ENCODE results near the gene CNGA4.
"Not testable (repeated sequence)": the region's sequence is repeated elsewhere in the genome, so short reads cannot be mapped to it uniquely, and the experiment has no call there.

Gene CNGA4

DNA sequence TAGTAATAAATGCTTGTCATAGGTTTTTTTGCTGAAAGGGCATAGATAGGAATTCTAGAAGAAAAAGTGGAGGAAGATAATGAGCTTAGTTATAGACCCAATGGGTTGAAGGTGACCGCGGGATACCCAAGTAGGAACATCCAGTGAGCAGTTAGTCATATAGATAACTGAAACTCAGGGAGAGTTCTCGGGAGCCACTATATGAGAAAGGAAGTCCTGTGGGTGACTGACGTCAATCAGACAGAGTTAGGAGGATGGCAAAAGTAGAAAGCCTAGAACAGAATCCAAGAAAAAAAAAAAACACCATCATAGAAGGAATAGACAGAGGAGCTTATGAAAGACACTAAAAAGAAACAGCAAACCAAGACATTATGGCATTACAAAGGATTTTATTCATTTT, 1.6 kb upstream of the CNGA4 start:
- Mint-ChIP-seq H3K9me3 (no peaks in the 10 kb centered on the region), H3K27me3 (peaks cover 14% of the 10 kb centered on the region), H3K27ac (no peak overlapping the region), H3K36me3 (no peaks in the 10 kb centered on the region), H3K4me3 (no peak overlapping the region), H3K4me1 (peaks cover 22% of the 10 kb centered on the region)
- no peak for DNase-seq
- CTCF ChIA-PET = interaction anchor here (0.7 to 4.5 kb wide), 7 partner anchors 12 to 116 kb away, joined by 3 to 22 read pairs (median 3); no protein-coding TSS in a partner anchor

DNA sequence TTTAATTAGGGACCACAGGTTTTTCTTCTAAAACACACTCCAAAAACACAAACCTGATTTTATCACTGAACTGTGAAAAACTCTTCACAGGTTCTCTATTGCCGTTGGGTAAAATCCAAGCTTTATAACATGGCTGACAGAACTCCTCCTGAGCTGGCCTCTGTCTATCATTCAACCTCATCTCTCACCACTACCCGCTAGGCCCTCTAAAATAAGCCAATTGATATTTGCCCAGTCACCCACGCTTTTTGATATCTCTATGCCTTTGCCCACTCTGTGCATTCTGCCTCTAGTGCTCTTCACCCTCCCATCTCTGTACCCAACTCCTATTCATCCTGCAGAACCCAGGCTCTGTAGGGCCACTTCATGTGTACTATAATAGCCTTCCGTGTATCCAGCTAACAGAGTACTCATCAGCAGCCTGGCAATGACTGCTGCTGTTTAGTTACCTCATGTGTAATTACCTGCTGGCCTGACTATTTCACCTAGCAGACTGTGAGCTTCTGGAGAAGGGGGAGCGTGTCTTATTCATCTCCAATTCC, 1.1 kb upstream of the CNGA4 start:
- Mint-ChIP-seq H3K36me3 (no peaks in the 10 kb centered on the region), H3K9me3 (no peaks in the 10 kb centered on the region), H3K4me1 (peaks cover 21% of the 10 kb centered on the region), H3K4me3 (no peak overlapping the region), H3K27ac (no peak overlapping the region), H3K27me3 (peaks cover 14% of the 10 kb centered on the region)
- CTCF ChIA-PET = interaction anchor here (0.7 to 4.5 kb wide), 5 partner anchors 12 to 116 kb away, joined by 3 to 22 read pairs (median 3); no protein-coding TSS in a partner anchor
- DNase-seq = no peak

DNA sequence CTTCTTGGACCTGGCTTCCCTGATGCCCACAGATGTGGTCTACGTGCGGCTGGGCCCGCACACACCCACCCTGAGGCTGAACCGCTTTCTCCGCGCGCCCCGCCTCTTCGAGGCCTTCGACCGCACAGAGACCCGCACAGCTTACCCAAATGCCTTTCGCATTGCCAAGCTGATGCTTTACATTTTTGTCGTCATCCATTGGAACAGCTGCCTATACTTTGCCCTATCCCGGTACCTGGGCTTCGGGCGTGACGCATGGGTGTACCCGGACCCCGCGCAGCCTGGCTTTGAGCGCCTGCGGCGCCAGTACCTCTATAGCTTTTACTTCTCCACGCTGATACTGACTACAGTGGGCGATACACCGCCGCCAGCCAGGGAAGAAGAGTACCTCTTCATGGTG, 1.2 kb downstream of the CNGA4 start:
- Mint-ChIP-seq H3K4me3 (no peak overlapping the region), H3K4me1 (peaks cover 3% of the 10 kb centered on the region), H3K36me3 (no peaks in the 10 kb centered on the region), H3K9me3 (no peaks in the 10 kb centered on the region), H3K27me3 (peaks cover 21% of the 10 kb centered on the region), H3K27ac (no peak overlapping the region)
- CTCF ChIA-PET = interaction anchor here (1.0 to 4.5 kb wide), 2 partner anchors 11 to 113 kb away, joined by 4 to 22 read pairs; no protein-coding TSS in a partner anchor
- DNase-seq = no peak

DNA sequence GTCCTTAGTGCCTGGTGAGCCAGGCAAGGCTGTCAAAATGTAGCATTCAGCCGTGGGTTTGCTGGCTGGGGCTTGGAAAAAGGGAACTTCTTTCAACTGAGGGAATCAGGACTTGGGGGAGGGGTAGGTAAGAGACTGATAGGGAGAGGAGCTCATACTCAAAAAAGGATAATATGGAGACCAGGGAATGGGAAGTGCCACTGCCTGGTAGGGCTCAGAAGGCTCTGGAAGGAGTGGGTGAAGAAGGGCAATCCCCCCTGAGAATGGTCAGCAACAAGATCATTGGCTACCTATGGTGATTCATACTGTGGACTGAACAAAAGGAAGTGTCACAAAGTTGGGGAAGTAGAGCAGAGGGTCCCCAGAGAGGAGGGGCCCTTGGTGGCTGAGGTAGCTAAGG, 1.9 kb downstream of the CNGA4 start:
- CTCF ChIA-PET = interaction anchor here (1.0 to 4.5 kb wide), 2 partner anchors 11 to 113 kb away, joined by 4 to 22 read pairs; no protein-coding TSS in a partner anchor
- Mint-ChIP-seq H3K27me3 (peaks cover 24% of the 10 kb centered on the region), H3K36me3 (no peaks in the 10 kb centered on the region), H3K4me3 (no peak overlapping the region), H3K9me3 (no peaks in the 10 kb centered on the region), H3K27ac (no peak overlapping the region), H3K4me1 (no peaks in the 10 kb centered on the region)
- DNase-seq = no peak

DNA sequence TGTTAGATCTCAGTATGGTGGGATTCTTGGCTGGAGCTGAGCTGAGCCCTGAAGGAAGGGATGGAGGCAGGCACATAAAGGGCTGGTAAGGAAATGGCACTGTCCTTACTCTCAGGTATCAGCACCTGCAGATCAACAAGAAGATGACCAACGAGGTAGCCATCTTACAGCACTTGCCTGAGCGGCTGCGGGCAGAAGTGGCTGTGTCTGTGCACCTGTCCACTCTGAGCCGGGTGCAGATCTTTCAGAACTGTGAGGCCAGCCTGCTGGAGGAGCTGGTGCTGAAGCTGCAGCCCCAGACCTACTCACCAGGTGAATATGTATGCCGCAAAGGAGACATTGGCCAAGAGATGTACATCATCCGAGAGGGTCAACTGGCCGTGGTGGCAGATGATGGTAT, 2.4 kb downstream of the CNGA4 start:
- CTCF ChIA-PET = interaction anchor here (1.3 to 1.7 kb wide), 2 partner anchors 10 to 73 kb away, joined by 4 to 12 read pairs; no protein-coding TSS in a partner anchor
- Mint-ChIP-seq H3K36me3 (no peaks in the 10 kb centered on the region), H3K9me3 (no peaks in the 10 kb centered on the region), H3K27ac (no peak overlapping the region), H3K4me3 (no peak overlapping the region), H3K4me1 (no peaks in the 10 kb centered on the region), H3K27me3 (peaks cover 24% of the 10 kb centered on the region)
- no peak for DNase-seq

DNA sequence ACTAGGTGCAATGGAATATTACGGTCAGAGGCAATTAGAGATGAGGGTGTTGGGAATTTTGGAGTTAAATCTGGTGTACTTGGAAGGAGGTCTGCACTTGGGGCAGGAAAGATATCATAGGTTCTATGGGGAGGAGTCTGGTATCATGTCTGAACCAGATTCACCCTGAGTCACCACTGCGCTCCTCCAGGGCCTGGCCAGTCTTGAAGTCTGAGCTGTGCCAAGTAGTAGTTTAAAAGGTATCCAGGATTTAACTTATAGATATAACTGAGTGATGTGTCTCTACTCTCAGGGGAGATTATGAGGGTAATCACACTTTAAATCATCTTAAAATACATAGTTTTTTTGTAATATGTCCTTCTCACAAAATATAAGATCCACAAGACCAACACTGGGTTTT, 6.6 kb downstream of the CNGA4 start:
- no peaks in the 10 kb centered on the region for H3K36me3 Mint-ChIP-seq
- CTCF ChIA-PET = no interaction called here

DNA sequence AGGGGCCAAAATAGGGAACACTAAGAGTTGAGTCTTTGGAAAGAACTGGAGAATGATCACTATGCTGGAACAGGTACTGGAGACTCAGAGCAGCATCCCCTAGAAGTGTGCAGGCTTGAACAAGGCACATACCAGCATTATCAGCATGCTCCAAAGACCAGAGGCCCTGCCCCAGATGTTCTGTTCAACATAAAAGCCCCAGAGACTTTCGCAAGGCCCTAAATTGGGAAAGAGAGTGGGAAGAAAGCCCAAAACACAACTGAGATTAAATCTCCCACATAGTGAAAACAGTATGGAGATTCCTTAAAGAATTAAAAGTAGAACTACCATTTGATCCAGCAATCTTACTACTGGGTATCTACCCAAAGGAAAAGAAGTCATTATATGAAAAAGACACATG, 9.4 kb downstream of the CNGA4 start:
- no peak overlapping the region for H3K27ac Mint-ChIP-seq

More for the DNA sequence above, 6.6 kb downstream of the CNGA4 start:
- Mint-ChIP-seq H3K4me1 (no peaks in the 10 kb centered on the region), H3K4me3 (no peak overlapping the region), H3K27ac (no peak overlapping the region), H3K9me3 (no peaks in the 10 kb centered on the region), H3K27me3 (peaks cover 40% of the 10 kb centered on the region)
- no peak for DNase-seq

DNA sequence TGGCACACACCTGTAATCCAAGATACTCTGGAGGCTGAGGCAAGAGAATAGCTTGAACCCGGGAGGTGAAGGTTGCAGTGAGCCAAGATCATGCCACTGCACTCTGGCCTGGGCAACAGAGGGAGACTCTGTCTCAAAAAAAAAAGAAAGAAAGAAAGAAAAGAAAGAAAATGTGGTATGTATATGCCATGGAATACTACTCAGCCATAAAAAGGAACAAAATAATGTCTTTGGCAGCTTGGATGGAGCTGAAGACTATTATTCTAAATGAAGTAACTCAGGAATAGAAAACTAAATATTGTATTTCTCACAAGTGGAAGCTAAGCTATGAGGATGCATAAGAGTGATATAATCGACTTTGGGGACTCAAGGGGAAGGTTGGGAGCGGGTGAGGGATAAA, 10.0 kb downstream of the CNGA4 start:
- H3K27me3 Mint-ChIP-seq = peaks cover 32% of the 10 kb centered on the region
- CTCF ChIA-PET = interaction anchor here (0.9 to 7.2 kb wide), 5 partner anchors 12 to 113 kb away, joined by 3 to 83 read pairs (median 59); partner anchors contain the start of gene CCKBR
- H3K27ac Mint-ChIP-seq, H3K4me1 Mint-ChIP-seq, H3K9me3 Mint-ChIP-seq, H3K4me3 Mint-ChIP-seq, DNase-seq, H3K36me3 Mint-ChIP-seq: not testable (repeated sequence)

More for the DNA sequence above, 9.4 kb downstream of the CNGA4 start:
- no peak for DNase-seq
- H3K4me1 Mint-ChIP-seq = no peaks in the 10 kb centered on the region
- peaks cover 32% of the 10 kb centered on the region for H3K27me3 Mint-ChIP-seq
- CTCF ChIA-PET = interaction anchor here (4.7 to 7.2 kb wide), 2 partner anchors 68 to 106 kb away, joined by 63 to 83 read pairs; no protein-coding TSS in a partner anchor
- H3K9me3 Mint-ChIP-seq = no peaks in the 10 kb centered on the region
- H3K36me3 Mint-ChIP-seq = no peaks in the 10 kb centered on the region
- H3K4me3 Mint-ChIP-seq = no peak overlapping the region

DNA sequence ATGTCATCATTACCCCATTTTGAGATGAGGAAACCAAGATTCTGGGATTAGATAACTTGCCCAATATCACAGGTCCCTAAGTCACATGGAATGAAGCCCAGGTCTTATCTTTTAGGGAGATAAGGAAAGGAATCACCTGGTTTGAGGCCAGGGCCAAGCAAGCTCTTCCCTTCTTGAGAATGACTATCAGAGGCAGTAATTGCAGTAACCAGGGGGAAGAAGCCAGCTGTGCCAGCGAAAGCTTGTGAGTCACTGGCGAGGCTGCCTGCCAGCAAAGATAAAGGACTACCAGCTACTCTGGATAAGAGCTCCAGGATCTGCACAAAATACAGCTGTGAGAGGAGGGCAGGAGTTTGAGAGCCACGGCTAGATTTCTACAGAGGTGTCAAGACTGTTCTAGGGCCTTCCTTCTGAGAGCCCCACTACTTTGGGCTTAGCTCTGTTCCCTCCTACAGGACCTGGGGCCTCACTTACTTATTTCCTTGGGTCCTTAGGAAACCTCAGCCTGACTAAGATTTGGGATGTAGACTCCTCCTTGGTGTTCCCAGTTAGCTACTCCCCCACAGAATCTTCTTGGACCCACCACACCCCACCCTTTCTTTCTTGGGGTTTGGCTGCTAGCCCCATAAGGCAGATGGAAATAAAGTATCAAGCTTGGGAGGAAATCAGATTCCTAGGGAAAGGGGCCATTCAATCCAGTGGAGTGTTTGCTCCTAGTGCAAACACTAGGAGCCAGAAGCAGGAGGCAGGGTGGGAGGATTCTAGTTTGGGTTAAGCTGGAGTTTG, 11.1 kb downstream of the CNGA4 start:
- no peaks in the 10 kb centered on the region for H3K9me3 Mint-ChIP-seq
- H3K27me3 Mint-ChIP-seq = peaks cover 27% of the 10 kb centered on the region
- no peak overlapping the region for H3K4me3 Mint-ChIP-seq
- CTCF ChIA-PET = interaction anchor here (0.8 to 7.2 kb wide), 9 partner anchors 11 to 112 kb away, joined by 3 to 83 read pairs (median 22); partner anchors contain the start of gene CCKBR
- H3K36me3 Mint-ChIP-seq = no peaks in the 10 kb centered on the region
- H3K27ac Mint-ChIP-seq = no peak overlapping the region
- no peak for DNase-seq
- H3K4me1 Mint-ChIP-seq = no peaks in the 10 kb centered on the region

DNA sequence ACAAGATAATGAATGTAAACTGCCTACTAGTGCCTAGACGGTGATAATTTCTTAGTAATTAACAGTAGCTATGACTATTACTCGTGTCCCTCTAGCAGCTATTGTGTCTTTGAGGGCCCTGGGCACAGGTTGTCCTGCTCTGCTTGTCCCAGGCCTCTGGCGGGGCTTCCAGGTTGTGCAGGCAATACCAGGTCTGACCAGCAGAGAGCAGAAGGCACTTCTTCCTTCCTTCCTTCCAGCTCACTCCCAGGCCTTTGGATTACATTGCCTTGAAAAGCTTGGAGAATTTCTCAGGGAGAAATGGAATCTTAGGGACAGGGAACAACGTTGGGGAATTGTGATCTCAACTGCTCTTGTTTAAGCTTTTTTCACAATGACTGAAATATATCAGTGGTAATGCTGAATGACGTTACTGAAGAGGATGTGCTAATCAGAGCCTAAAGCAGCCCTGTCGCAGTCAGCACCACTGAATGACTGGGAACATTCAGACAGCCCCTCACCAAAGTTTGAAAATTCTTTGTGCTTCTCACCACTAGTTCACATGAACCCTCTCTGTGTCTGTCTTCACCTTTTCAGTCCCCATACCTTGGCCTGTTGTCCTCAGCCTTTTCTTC, 12.3 kb downstream of the CNGA4 start:
- Mint-ChIP-seq H3K27ac (no peak overlapping the region), H3K27me3 (peaks cover 23% of the 10 kb centered on the region), H3K4me1 (no peaks in the 10 kb centered on the region), H3K4me3 (no peak overlapping the region), H3K36me3 (no peaks in the 10 kb centered on the region), H3K9me3 (no peaks in the 10 kb centered on the region)
- CTCF ChIA-PET = interaction anchor here (0.6 to 7.2 kb wide), 23 partner anchors 9 to 329 kb away, joined by 3 to 83 read pairs (median 5); partner anchors contain the start of genes CCKBR and CNGA4
- peak; percentile 67 for DNase-seq

DNA sequence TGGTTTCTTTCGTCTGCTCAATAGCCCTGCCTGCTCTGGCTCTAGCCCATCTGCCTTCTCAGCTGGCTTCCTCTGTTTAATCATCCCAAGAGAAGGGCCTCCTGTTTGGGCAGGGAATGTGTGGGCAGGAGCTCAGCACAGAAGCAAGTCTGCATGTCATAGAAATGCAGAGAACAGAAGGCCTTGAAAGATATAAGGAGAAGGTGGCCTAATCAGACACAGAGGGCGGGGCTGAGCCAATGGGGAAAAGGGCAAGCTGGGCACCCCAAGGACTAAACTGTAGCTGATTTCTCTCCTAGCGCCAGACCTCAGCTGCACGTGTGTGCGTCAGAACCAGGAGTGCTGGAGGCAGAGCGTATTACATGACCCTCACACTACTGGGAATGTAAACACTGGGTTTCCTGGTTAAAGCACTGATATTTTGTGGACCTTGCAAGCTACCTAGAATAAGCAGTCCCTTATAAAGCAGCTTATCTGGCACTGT, 13.1 kb downstream of the CNGA4 start:
- H3K27me3 Mint-ChIP-seq = peaks cover 18% of the 10 kb centered on the region
- H3K4me1 Mint-ChIP-seq = no peaks in the 10 kb centered on the region
- H3K4me3 Mint-ChIP-seq = no peak overlapping the region
- no peak for DNase-seq
- H3K9me3 Mint-ChIP-seq = no peaks in the 10 kb centered on the region
- CTCF ChIA-PET = interaction anchor here (0.9 to 7.2 kb wide), 17 partner anchors 9 to 328 kb away, joined by 3 to 83 read pairs (median 8); partner anchors contain the start of genes CCKBR and CNGA4
- H3K27ac Mint-ChIP-seq = no peak overlapping the region
- H3K36me3 Mint-ChIP-seq = no peaks in the 10 kb centered on the region

DNA sequence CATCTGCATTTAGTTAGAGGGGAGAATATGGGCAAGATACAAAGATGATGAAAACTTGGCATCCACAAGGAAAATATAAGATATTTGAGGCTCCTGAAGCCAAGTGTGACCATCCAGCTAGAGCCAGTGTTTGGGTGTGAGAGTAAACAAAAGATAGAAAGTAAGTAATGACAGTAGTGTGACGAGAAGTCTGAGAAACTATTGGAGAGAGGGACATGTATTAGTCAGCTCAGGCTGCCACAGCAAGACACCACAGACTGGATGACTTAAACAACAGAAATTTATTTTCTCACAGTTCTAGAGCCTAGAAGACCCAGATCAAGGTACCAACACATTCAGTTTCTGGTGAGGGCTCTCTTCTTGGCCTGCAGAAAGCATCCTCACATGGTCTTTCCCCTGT, 14.3 kb downstream of the CNGA4 start:
- CTCF ChIA-PET = interaction anchor here (1.5 to 7.2 kb wide), 6 partner anchors 18 to 109 kb away, joined by 4 to 83 read pairs (median 48); no protein-coding TSS in a partner anchor
- peaks cover 9% of the 10 kb centered on the region for H3K27me3 Mint-ChIP-seq
- H3K9me3 Mint-ChIP-seq = no peaks in the 10 kb centered on the region
- H3K4me1 Mint-ChIP-seq = no peaks in the 10 kb centered on the region
- no peaks in the 10 kb centered on the region for H3K36me3 Mint-ChIP-seq
- H3K27ac Mint-ChIP-seq = no peak overlapping the region
- DNase-seq = no peak
- H3K4me3 Mint-ChIP-seq = no peak overlapping the region

DNA sequence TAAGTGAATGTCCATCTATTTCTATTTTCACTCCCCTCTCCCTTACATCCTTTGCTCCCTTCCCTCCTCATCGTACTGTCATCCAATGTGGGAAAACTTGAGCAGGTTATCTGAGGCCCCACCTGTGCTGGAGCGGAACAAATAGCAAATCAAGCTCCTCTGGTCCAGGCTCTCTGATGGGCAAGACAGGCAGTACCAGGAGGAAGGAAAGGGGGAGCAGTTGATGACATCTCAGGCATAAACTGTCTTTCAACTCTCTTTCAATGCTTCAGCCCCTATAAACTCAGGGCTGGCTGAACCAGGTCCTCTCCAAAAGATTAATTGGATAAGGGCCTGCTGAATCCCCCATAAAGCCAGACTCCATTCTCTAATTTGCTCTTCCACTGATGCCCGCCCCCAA, 19.3 kb downstream of the CNGA4 start:
- Mint-ChIP-seq H3K9me3 (no peaks in the 10 kb centered on the region), H3K4me3 (no peak overlapping the region), H3K36me3 (no peaks in the 10 kb centered on the region), H3K27me3 (no peaks in the 10 kb centered on the region), H3K4me1 (peaks cover 5% of the 10 kb centered on the region), H3K27ac (no peak overlapping the region)
- DNase-seq = no peak
- CTCF ChIA-PET = interaction anchor here (2.5 kb wide), 1 partner anchor 96 kb away, joined by 8 read pairs; no protein-coding TSS in a partner anchor

DNA sequence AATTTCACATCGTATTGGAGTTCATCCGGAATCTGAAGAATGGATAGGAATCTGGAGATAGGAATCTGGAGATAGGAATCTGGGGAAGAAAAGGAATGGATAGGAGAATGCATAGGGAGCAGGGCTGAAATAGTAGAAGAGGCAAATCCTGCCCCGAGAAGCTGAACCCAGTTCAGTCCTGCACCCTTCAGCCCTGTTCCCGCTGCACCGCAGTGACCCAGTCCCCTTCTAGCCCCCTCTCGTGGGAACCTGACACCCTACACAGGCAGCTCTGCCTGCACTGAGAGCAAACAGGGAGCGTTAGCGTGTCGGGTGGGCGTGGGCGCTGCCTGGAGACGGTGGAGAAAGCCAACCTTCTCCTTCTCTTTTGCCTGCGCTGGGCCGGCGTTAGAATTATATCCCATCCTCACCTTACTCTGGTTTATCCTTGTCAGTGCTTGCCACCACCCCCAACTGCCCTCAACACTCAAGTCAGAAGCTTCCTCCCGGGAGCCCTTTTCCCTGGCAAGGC, 19.7 kb downstream of the CNGA4 start:
- CTCF ChIA-PET = interaction anchor here (1.3 to 2.5 kb wide), 2 partner anchors 60 to 95 kb away, joined by 3 to 8 read pairs; no protein-coding TSS in a partner anchor

More for the DNA sequence above, 19.7 kb downstream of the CNGA4 start:
- Mint-ChIP-seq H3K9me3 (no peaks in the 10 kb centered on the region), H3K36me3 (no peaks in the 10 kb centered on the region), H3K4me1 (peaks cover 5% of the 10 kb centered on the region), H3K4me3 (no peak overlapping the region), H3K27me3 (no peaks in the 10 kb centered on the region), H3K27ac (no peak overlapping the region)
- no peak for DNase-seq

Data from activated naive CD4-positive, alpha-beta T cell treated with anti-CD3 and anti-CD28 coated beads, Interleukin-2, amount 10 ng/mL, durations not matched to agents 7 days and 5 days (primary cell).